Aorta (tissue), 5 donors: ENCODE measurements around the gene CNOT2. TPM values are rescaled to one million over a fixed set of nuclear protein-coding genes. Genes with fewer than 3 reads are reported as not detected.

Experiments
- ATAC-seq: fragments of 200-7000 bp; cut with Tn5 transposase; one replicate; pipeline ENCODE4 v1.9.1; 2022; ENCODE audit warnings: moderate library complexity; ENCODE audit not compliant: low FRiP score
- DNase-seq, 2 donors: peaks; one replicate each; pipeline ENCODE4 v3.0.0-alpha.2; 2020
- H3K27ac ChIP-seq, 2 donors: one replicate each; pipeline ENCODE4 v1.5.1; 2013; ENCODE audit warnings: low read length in 2 of 2, mild to moderate bottlenecking in 2 of 2, moderate library complexity in 2 of 2, control low read depth in 1 of 2, inconsistent platforms in 1 of 2, low read depth in 1 of 2
- H3K27me3 ChIP-seq, 2 donors: one replicate each; pipeline ENCODE4 v1.6.1; 2013; ENCODE audit warnings: control low read depth in 1 of 2, low read length in 1 of 2, mild to moderate bottlenecking in 1 of 2, moderate library complexity in 1 of 2; ENCODE audit not compliant: insufficient read depth in 2 of 2, control insufficient read depth in 1 of 2
- H3K36me3 ChIP-seq, 2 donors: one replicate each; pipeline ENCODE4 v1.6.1; 2013; ENCODE audit warnings: control low read depth in 1 of 2, low read length in 1 of 2, mild to moderate bottlenecking in 1 of 2; ENCODE audit not compliant: insufficient read depth in 2 of 2, control insufficient read depth in 1 of 2
- H3K4me1 ChIP-seq, 2 donors: one replicate each; pipeline ENCODE4 v1.6.1; 2013; ENCODE audit warnings: low read length in 2 of 2, control low read depth in 1 of 2, mild to moderate bottlenecking in 1 of 2, moderate library complexity in 1 of 2; ENCODE audit not compliant: insufficient read depth in 2 of 2, control insufficient read depth in 1 of 2
- H3K4me3 ChIP-seq, 2 donors: one replicate each; pipeline ENCODE4 v1.5.1; 2013; ENCODE audit warnings: low read length in 2 of 2, control low read depth in 1 of 2, mild to moderate bottlenecking in 1 of 2
- H3K9me3 ChIP-seq: one replicate; pipeline ENCODE4 v1.6.1; 2013; ENCODE audit warnings: mild to moderate bottlenecking, low read length; ENCODE audit not compliant: control insufficient read depth
- WGBS, 2 donors: extraction: QIAGEN DNeasy Blood & Tissue Kit; methylation state at CpG; one replicate each; pipeline ENCODE4 v1.1.7; 2013; 5-methylcytosine and 5-hydroxymethylcytosine counted together
- intact Hi-C, 2 donors: fragments of 100-400 bp; cut with DNase I; formaldehyde crosslinking; loops; one replicate each; pipeline versions ENCODE4 v1.14.2 to v1.15.0; 2022
- polyA plus RNA-seq, 2 donors: library from polyadenylated mRNA; stranded (reverse); fragments of 200-250 nt; gene quantifications; one replicate each; pipeline ENCODE4 v1.2.3, GENCODE V29; 2013
- total RNA-seq, 2 donors: library from RNA; stranded (reverse); fragmentation: NEBNext Ultra II Directional; extraction: Animal tissue kit (Norgen Biotek cat#: 25700); gene quantifications; one replicate each; pipeline ENCODE4 v1.2.1, GENCODE V29; 2021
- donor health status: healthy with polysubstance abuse.
- donor health status: Bipolar disorder and iron deficiency.
- donor health status: DM: no; HTN: no; CAD: no.
- donor health status: DM: no; HTN: no; CAD: no.
- donor health status: DM: yes; HTN: yes; CAD: no.

Gene CNOT2
- total and polyA plus RNA-seq, 4 donors = 39.0 to 108 (median 59.2) TPM

GRCh38 chr12:70255311-70255710 lies 12.1 kb downstream of the CNOT2 start:
- no peak overlapping the region for H3K27ac ChIP-seq
- ATAC-seq = no peak

GRCh38 chr12:70258605-70259403 lies 15.6 kb downstream of the CNOT2 start:
- no peaks in the 10 kb centered on the region for H3K27me3 ChIP-seq
- H3K4me1 ChIP-seq = peaks cover 0 to 3% of the 10 kb centered on the region in 2 donors
- no peak overlapping the region for H3K27ac ChIP-seq
- no peak for DNase-seq
- H3K4me3 ChIP-seq = no peak overlapping the region
- 64% methylated on average over 5 of the region's 5 CpGs for WGBS, 2 donors
- intact Hi-C loops = no loop called here
- no peaks in the 10 kb centered on the region for H3K36me3 ChIP-seq
- no peaks in the 10 kb centered on the region for H3K9me3 ChIP-seq
- ATAC-seq = no peak

More at GRCh38 chr12:70255311-70255710, 12.1 kb downstream of the CNOT2 start:
- Histone ChIP-seq H3K4me3 (peak overlapping the region; percentile 26 to 48), H3K36me3 (no peaks in the 10 kb centered on the region), H3K4me1 (peaks cover 0 to 3% of the 10 kb centered on the region in 2 donors), H3K9me3 (no peaks in the 10 kb centered on the region), H3K27me3 (no peaks in the 10 kb centered on the region)
- WGBS, 2 donors = 9 to 12% methylated on average over 3 of the region's 3 CpGs
- intact Hi-C loops = no loop called here
- DNase-seq = no peak

DNA sequence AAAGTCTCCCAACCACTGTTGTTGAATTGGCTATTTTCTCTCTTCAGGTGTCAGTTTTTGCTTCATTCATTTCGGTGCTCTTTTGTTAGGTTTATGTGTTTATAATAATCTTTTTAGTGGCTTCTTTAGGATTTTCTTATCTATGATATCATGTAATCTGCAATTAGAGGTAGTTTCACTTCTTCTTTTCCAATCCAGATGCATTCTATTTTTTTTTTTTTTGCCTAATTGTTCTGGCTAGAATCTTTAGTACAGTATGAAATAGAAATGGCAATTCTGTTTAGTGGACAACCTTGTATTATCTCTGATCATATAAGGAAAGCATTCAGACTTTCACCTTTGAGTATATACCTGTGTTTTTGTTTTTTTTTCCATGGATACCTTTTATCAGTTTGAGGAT lies 17.4 kb downstream of the CNOT2 start:
- Histone ChIP-seq H3K9me3 (no peaks in the 10 kb centered on the region), H3K4me3 (no peak overlapping the region), H3K27me3 (no peaks in the 10 kb centered on the region), H3K36me3 (no peaks in the 10 kb centered on the region), H3K27ac (no peak overlapping the region), H3K4me1 (no peaks in the 10 kb centered on the region)
- 87 to 100% methylated on average over 1 of the region's 1 CpG for WGBS, 2 donors
- intact Hi-C loops = no loop called here
- no peak for DNase-seq
- no peak for ATAC-seq

DNA sequence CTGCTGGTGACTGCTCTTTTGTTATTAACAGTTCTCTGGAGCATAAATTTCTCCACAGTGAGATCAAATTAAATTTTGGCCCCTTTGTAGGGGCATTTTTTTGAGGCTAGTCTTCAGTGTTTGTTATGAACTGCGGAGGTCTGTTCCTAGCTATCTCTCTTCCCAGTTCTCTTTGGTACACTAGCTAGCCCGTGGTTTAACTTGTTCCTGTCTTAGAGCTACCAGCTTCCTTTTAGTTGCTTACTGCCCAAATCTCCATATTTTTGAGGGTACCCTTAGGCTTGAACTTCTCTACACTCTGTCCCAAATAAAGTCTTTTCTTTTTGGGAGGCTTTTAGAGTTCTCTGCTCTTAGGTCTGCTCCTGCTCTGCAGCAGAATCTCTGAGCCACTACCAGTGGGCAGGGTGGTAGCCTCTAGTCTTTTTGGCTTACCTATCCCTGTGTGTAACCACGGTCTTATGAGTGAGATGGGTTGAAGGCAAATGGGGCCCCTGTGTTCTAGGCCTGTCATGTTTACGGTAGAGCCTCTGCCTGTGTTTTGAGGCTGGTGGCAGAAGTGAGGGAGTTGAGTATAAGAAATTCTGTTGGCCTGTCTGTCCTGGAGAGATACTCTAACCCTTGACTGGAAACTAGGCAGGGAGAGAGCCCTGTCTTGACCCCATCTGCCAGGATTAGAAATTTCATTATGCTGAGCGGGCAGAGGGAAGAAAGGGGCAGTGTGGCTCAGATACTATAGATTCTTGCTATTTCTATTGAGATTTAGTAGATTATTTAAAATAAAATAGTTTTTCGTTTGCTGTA lies 21.0 kb downstream of the CNOT2 start:
- no peak for ATAC-seq
- 83 to 85% methylated on average over 6 of the region's 6 CpGs for WGBS, 2 donors
- intact Hi-C loops = no loop called here

DNA sequence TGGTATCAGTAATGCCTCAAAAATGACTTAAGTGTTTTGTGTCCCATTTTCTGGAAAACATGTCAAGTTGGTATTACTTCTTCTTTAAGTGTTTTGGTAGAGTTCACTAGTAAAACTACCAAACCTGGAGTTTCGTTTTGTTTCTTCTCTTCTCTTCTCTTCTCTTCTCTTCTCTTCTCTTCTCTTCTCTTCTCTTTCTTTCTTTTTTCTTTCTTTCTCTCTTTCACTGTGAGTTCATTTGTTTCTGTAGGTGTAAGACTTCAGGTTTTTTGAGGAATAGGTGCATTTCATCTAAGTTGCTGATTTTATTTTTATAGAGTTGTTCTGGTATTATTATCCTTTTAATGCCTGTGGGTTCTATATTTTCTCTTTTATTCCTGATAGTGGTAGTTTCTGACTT lies 21.9 kb downstream of the CNOT2 start:
- ATAC-seq (no peak), DNase-seq (no peak)
- Histone ChIP-seq H3K4me1 (peaks cover 3 to 7% of the 10 kb centered on the region in 2 donors), H3K9me3 (no peaks in the 10 kb centered on the region), H3K36me3 (no peaks in the 10 kb centered on the region), H3K27ac (no peak overlapping the region), H3K4me3 (no peak overlapping the region), H3K27me3 (no peaks in the 10 kb centered on the region)
- 79 to 83% methylated on average over 1 of the region's 1 CpG for WGBS, 2 donors
- intact Hi-C loops = no loop called here

More for the DNA sequence above, 21.0 kb downstream of the CNOT2 start:
- Histone ChIP-seq H3K27me3 (no peaks in the 10 kb centered on the region), H3K4me1 (peaks cover 3 to 7% of the 10 kb centered on the region in 2 donors), H3K4me3 (no peak overlapping the region), H3K36me3 (no peaks in the 10 kb centered on the region), H3K9me3 (no peaks in the 10 kb centered on the region), H3K27ac (no peak overlapping the region)
- DNase-seq = no peak

- H3K27me3 ChIP-seq = no peaks in the 10 kb centered on the region
- peaks cover 3 to 7% of the 10 kb centered on the region in 2 donors for H3K4me1 ChIP-seq
- no peak overlapping the region for H3K4me3 ChIP-seq
- H3K9me3 ChIP-seq = no peaks in the 10 kb centered on the region
- H3K36me3 ChIP-seq = no peaks in the 10 kb centered on the region
- DNase-seq = no peak
- no peak overlapping the region for H3K27ac ChIP-seq
- ATAC-seq = no peak
- 87 to 89% methylated on average over 1 of the region's 1 CpG for WGBS, 2 donors
- intact Hi-C loops = no loop called here
Observed at GRCh38 chr12:70267550-70267949, 24.3 kb downstream of the CNOT2 start.

DNA sequence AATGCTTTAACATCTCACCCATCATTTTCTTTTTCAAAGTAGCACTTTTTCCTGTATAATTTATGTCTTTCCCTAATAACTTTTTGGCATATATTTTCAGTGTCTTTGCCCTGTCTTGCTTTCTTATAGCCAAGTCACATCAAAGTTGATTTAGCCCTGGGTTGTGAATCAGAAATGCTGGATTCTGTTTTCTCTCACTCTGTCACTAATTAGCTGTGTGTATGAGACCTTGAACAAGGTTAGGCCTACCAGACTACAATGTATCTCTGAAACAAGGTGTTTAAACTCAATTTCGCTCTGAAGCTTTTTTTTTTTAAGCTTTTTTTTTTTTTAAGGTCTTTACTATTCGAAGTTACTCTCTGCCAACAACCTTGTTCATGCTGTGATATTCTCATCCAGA lies 25.7 kb downstream of the CNOT2 start:
- Histone ChIP-seq H3K4me1 (peaks cover 3 to 7% of the 10 kb centered on the region in 2 donors), H3K36me3 (no peaks in the 10 kb centered on the region), H3K27me3 (no peaks in the 10 kb centered on the region), H3K4me3 (no peak overlapping the region), H3K9me3 (no peaks in the 10 kb centered on the region), H3K27ac (no peak overlapping the region)
- 52 to 67% methylated on average over 2 of the region's 2 CpGs for WGBS, 2 donors
- DNase-seq = no peak
- intact Hi-C loops = no loop called here
- ATAC-seq = no peak

- H3K4me3 ChIP-seq = no peak overlapping the region
- no peaks in the 10 kb centered on the region for H3K9me3 ChIP-seq
- no peak for ATAC-seq
- no peak overlapping the region for H3K27ac ChIP-seq
- no peaks in the 10 kb centered on the region for H3K27me3 ChIP-seq
- DNase-seq = no peak
- no peaks in the 10 kb centered on the region for H3K36me3 ChIP-seq
- 14 to 26% methylated on average over 1 of the region's 1 CpG for WGBS, 2 donors
- H3K4me1 ChIP-seq = peaks cover 3 to 7% of the 10 kb centered on the region in 2 donors
- intact Hi-C loops = no loop called here
Observed at GRCh38 chr12:70270108-70270507, 26.9 kb downstream of the CNOT2 start.
